Suprapubic skin (tissue), 4 donors: ENCODE results near the gene REM2. TPM values are rescaled to one million over a fixed set of nuclear protein-coding genes. Genes with fewer than 3 reads are reported as not detected.

Experiments used
- DNase-seq, 2 donors: peaks; one replicate each; pipeline ENCODE4 v3.0.0-alpha.2; 2019; ENCODE audit warnings: low spot score in 2 of 2
- H3K27ac ChIP-seq: fragments of 200-600 bp; sonication (generic); one replicate; pipeline ENCODE4 v1.5.1; 2019
- H3K27me3 ChIP-seq: fragments of 200-600 bp; sonication (generic); one replicate; pipeline ENCODE4 v1.5.1; 2019
- H3K36me3 ChIP-seq: fragments of 200-600 bp; sonication (generic); one replicate; pipeline ENCODE4 v1.5.1; 2019
- H3K4me1 ChIP-seq: fragments of 200-600 bp; sonication (generic); one replicate; pipeline ENCODE4 v1.5.1; 2019
- H3K4me3 ChIP-seq: fragments of 200-600 bp; sonication (generic); one replicate; pipeline ENCODE4 v1.5.1; 2019; ENCODE audit warnings: mild to moderate bottlenecking
- H3K9me3 ChIP-seq: fragments of 200-600 bp; sonication (generic); one replicate; pipeline ENCODE4 v1.5.1; 2019
- CTCF ChIP-seq, 2 donors: fragments of 200-600 bp in 1 of 2; fragments of 450-650 bp in 1 of 2; sonication (generic) in 1 of 2; IDR thresholded peaks; one replicate each; pipeline ENCODE4 v1.5.1; 2016 to 2019; ENCODE audit warnings: antibody characterized with exemption in 2 of 2, mild to moderate bottlenecking in 1 of 2, moderate library complexity in 1 of 2
- EP300 ChIP-seq: sonication (generic); formaldehyde crosslinking; IDR thresholded peaks from one replicate; pipeline ENCODE4 v1.6.1; 2017; ENCODE audit warnings: antibody characterized with exemption
- POLR2A ChIP-seq, 2 donors: fragments of 450-650 bp; IDR thresholded peaks; one replicate each; pipeline ENCODE4 v1.6.1; 2017; ENCODE audit warnings: antibody characterized with exemption in 2 of 2, mild to moderate bottlenecking in 2 of 2, moderate library complexity in 2 of 2
- POLR2AphosphoS5 ChIP-seq, 3 donors: sonication (generic); formaldehyde crosslinking; IDR thresholded peaks; one replicate each; pipeline ENCODE4 v1.6.1; 2017; ENCODE audit warnings: antibody characterized with exemption in 3 of 3
- WGBS: methylation state at CpG from one replicate; pipeline ENCODE4 v1.1.5; 2018; 5-methylcytosine and 5-hydroxymethylcytosine counted together
- total RNA-seq, 4 donors: library from RNA; depleted of rRNA; stranded (reverse); fragments of >200 nt; gene quantifications; one replicate each; pipeline ENCODE4 v1.1.0, GENCODE V29; 2016

Gene REM2
- total RNA-seq, 4 donors from 2014 or later: 0.89 to 5.4 (median 1.2) TPM

- no peak for DNase-seq
- no peaks in the 10 kb centered on the region for H3K36me3 ChIP-seq
- H3K27me3 ChIP-seq: no peaks in the 10 kb centered on the region
- no peaks in the 10 kb centered on the region for H3K9me3 ChIP-seq
- TF ChIP-seq EP300 (no peak), POLR2AphosphoS5 (IDR thresholded peaks at IDR 0.05) (no peak), CTCF (IDR thresholded peaks at IDR 0.05) (no peak), POLR2A (IDR thresholded peaks at IDR 0.05) (no peak)
- H3K4me3 ChIP-seq: no peak overlapping the region
- no peak overlapping the region for H3K27ac ChIP-seq
- H3K4me1 ChIP-seq: no peaks in the 10 kb centered on the region
These were observed 21.4 kb upstream of the REM2 start for GRCh38 chr14:22861651-22862050.

GRCh38 chr14:22864979-22865378 is 18.0 kb upstream of the REM2 start:
- TF ChIP-seq EP300 (no peak), POLR2AphosphoS5 (IDR thresholded peaks at IDR 0.05) (no peak), POLR2A (IDR thresholded peaks at IDR 0.05) (no peak), CTCF (IDR thresholded peaks at IDR 0.05) (no peak)
- H3K4me1 ChIP-seq: peaks cover 3% of the 10 kb centered on the region
- WGBS: 95% methylated on average over 4 of the region's 4 CpGs
- H3K36me3 ChIP-seq: no peaks in the 10 kb centered on the region
- no peak for DNase-seq
- H3K4me3 ChIP-seq: no peak overlapping the region
- no peak overlapping the region for H3K27ac ChIP-seq
- H3K9me3 ChIP-seq: no peaks in the 10 kb centered on the region
- no peaks in the 10 kb centered on the region for H3K27me3 ChIP-seq

GRCh38 chr14:22865424-22866405 is 17.3 kb upstream of the REM2 start:
- Histone ChIP-seq H3K4me3 (no peak overlapping the region), H3K36me3 (no peaks in the 10 kb centered on the region), H3K9me3 (no peaks in the 10 kb centered on the region), H3K27ac (no peak overlapping the region), H3K4me1 (peaks cover 11% of the 10 kb centered on the region), H3K27me3 (no peaks in the 10 kb centered on the region)
- no peak for DNase-seq
- TF ChIP-seq EP300 (no peak), POLR2A (IDR thresholded peaks at IDR 0.05) (no peak), POLR2AphosphoS5 (IDR thresholded peaks at IDR 0.05) (no peak), CTCF (IDR thresholded peaks at IDR 0.05) (no peak)
- 52% methylated on average over 6 of the region's 6 CpGs for WGBS

- Histone ChIP-seq H3K4me3 (no peak overlapping the region), H3K27ac (no peak overlapping the region), H3K36me3 (no peaks in the 10 kb centered on the region), H3K9me3 (no peaks in the 10 kb centered on the region), H3K27me3 (no peaks in the 10 kb centered on the region), H3K4me1 (peaks cover 15% of the 10 kb centered on the region)
- TF ChIP-seq EP300: no peak
- no peak for TF ChIP-seq POLR2A (IDR thresholded peaks at IDR 0.05)
- no peak for TF ChIP-seq CTCF (IDR thresholded peaks at IDR 0.05)
- no peak for TF ChIP-seq POLR2AphosphoS5 (IDR thresholded peaks at IDR 0.05)
- 95% methylated on average over 5 of the region's 5 CpGs for WGBS
- no peak for DNase-seq
These were observed 16.1 kb upstream of the REM2 start for GRCh38 chr14:22866874-22867273.

- no peaks in the 10 kb centered on the region for H3K27me3 ChIP-seq
- no peak for TF ChIP-seq CTCF (IDR thresholded peaks at IDR 0.05)
- no peak for TF ChIP-seq EP300
- TF ChIP-seq POLR2AphosphoS5 (IDR thresholded peaks at IDR 0.05): no peak
- no peak for TF ChIP-seq POLR2A (IDR thresholded peaks at IDR 0.05)
- no peak for DNase-seq
- H3K27ac ChIP-seq: peak overlapping the region; percentile 98
- peaks cover 27% of the 10 kb centered on the region for H3K36me3 ChIP-seq
- H3K9me3 ChIP-seq: no peaks in the 10 kb centered on the region
- 4% methylated on average over 1 of the region's 1 CpG for WGBS
- H3K4me3 ChIP-seq: peak overlapping the region; percentile 86
- H3K4me1 ChIP-seq: peaks cover 28% of the 10 kb centered on the region
These were observed 12.2 kb upstream of the REM2 start for GRCh38 chr14:22870811-22871223.
